ENCODE results near the gene TSPAN32. TPM values are rescaled to one million over a fixed set of nuclear protein-coding genes. Genes with fewer than 3 reads are reported as not detected.

The TSPAN32 gene
- total RNA-seq, 2 experiments from 2014 or later = 0.69 to 2.0 TPM

- BruUV-seq (replicated peaks) = no TSS peak
- no peaks in the 10 kb centered on the region for H3K36me3 ChIP-seq (ENCODE audit: insufficient read depth, low read length)
- no peaks in the 10 kb centered on the region for H4K20me1 ChIP-seq (ENCODE audit: insufficient read depth, low read length)
- no peaks in the 10 kb centered on the region for H3K9me2 ChIP-seq (ENCODE audit: insufficient read depth, low read length)
- H3K4me3 ChIP-seq (ENCODE audit: low read depth, low read length, poor library complexity, severe bottlenecking) = no peak overlapping the region
- H3K27ac ChIP-seq (ENCODE audit: low read depth, low read length, poor library complexity, severe bottlenecking) = no peak overlapping the region
- DNase-seq (ENCODE audit: low spot score) = no peak
- ChIA-PET POLR2A (no interaction called here), CTCF (ENCODE audit: unreplicated experiment) (no interaction called here)
- no peaks in the 10 kb centered on the region for H3K9me3 ChIP-seq (ENCODE audit: low read length)
- no peak overlapping the region for H3K4me2 ChIP-seq (ENCODE audit: low read length)
- TF ChIP-seq, protein P1, sequence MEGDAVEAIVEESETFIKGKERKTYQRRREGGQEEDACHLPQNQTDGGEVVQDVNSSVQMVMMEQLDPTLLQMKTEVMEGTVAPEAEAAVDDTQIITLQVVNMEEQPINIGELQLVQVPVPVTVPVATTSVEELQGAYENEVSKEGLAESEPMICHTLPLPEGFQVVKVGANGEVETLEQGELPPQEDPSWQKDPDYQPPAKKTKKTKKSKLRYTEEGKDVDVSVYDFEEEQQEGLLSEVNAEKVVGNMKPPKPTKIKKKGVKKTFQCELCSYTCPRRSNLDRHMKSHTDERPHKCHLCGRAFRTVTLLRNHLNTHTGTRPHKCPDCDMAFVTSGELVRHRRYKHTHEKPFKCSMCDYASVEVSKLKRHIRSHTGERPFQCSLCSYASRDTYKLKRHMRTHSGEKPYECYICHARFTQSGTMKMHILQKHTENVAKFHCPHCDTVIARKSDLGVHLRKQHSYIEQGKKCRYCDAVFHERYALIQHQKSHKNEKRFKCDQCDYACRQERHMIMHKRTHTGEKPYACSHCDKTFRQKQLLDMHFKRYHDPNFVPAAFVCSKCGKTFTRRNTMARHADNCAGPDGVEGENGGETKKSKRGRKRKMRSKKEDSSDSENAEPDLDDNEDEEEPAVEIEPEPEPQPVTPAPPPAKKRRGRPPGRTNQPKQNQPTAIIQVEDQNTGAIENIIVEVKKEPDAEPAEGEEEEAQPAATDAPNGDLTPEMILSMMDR (conservative IDR thresholded peaks at IDR 0.05; ENCODE audit: low read length) = no peak
- no peak for TF ChIP-seq EZH2phosphoT487 (IDR thresholded peaks at IDR 0.05; ENCODE audit: borderline replicate concordance, low read depth, low read length)
- H3K79me2 ChIP-seq (ENCODE audit: insufficient read depth, low read depth, low read length) = no peaks in the 10 kb centered on the region
- H3K4me1 ChIP-seq (ENCODE audit: insufficient read depth, low read length, poor library complexity, severe bottlenecking) = no peaks in the 10 kb centered on the region
- no peak overlapping the region for H2AFZ ChIP-seq (ENCODE audit: low read length)
- intact Hi-C loops (cut with micrococcal nuclease; ENCODE audit: unreplicated experiment) = no loop called here
Observed at GRCh38 chr11:2317354-2318050, 15.7 kb downstream of the TSPAN32 start.

DNA sequence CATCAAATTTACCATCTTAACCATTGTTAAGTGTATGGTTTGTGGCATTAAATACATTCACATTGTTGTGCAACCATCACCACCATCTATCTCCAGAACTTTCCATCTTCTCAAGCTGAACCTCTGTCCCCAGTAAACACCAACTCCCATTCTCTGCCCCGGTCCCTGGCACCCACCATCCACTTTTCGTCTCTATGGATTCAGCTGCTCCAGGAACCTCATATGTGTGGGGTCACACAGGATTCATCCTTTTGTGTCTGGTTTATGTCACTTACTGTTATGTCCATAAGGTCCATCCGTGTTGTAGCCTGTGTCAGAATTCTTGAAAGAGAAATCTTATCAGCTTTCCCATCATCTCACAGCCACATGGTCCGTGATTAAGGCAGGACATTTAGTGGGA lies 16.3 kb downstream of the TSPAN32 start:
- no TSS peak for BruUV-seq (replicated peaks)
- Histone ChIP-seq H3K9me2 (ENCODE audit: insufficient read depth, low read length) (no peaks in the 10 kb centered on the region), H3K4me3 (ENCODE audit: low read depth, low read length, poor library complexity, severe bottlenecking) (no peak overlapping the region), H3K79me2 (ENCODE audit: insufficient read depth, low read depth, low read length) (no peaks in the 10 kb centered on the region), H3K36me3 (ENCODE audit: insufficient read depth, low read length) (no peaks in the 10 kb centered on the region), H4K20me1 (ENCODE audit: insufficient read depth, low read length) (no peaks in the 10 kb centered on the region), H3K4me1 (ENCODE audit: insufficient read depth, low read length, poor library complexity, severe bottlenecking) (no peaks in the 10 kb centered on the region), H3K27ac (ENCODE audit: low read depth, low read length, poor library complexity, severe bottlenecking) (no peak overlapping the region), H3K9me3 (ENCODE audit: low read length) (no peaks in the 10 kb centered on the region), H2AFZ (ENCODE audit: low read length) (no peak overlapping the region), H3K4me2 (ENCODE audit: low read length) (no peak overlapping the region)
- POLR2A ChIA-PET = no interaction called here
- TF ChIP-seq EZH2phosphoT487 (IDR thresholded peaks at IDR 0.05; ENCODE audit: borderline replicate concordance, low read depth, low read length) = no peak
- TF ChIP-seq, protein P1 (conservative IDR thresholded peaks at IDR 0.05; ENCODE audit: low read length) = no peak
- CTCF ChIA-PET (ENCODE audit: unreplicated experiment) = no interaction called here
- DNase-seq (ENCODE audit: low spot score) = no peak
- intact Hi-C loops (cut with micrococcal nuclease; ENCODE audit: unreplicated experiment) = no loop called here

GRCh38 chr11:2318707-2319106 lies 16.9 kb downstream of the TSPAN32 start:
- Histone ChIP-seq H3K27ac (ENCODE audit: low read depth, low read length, poor library complexity, severe bottlenecking) (no peak overlapping the region), H3K36me3 (ENCODE audit: insufficient read depth, low read length) (no peaks in the 10 kb centered on the region), H3K4me3 (ENCODE audit: low read depth, low read length, poor library complexity, severe bottlenecking) (no peak overlapping the region), H2AFZ (ENCODE audit: low read length) (no peak overlapping the region), H3K4me1 (ENCODE audit: insufficient read depth, low read length, poor library complexity, severe bottlenecking) (no peaks in the 10 kb centered on the region), H3K9me2 (ENCODE audit: insufficient read depth, low read length) (no peaks in the 10 kb centered on the region), H3K79me2 (ENCODE audit: insufficient read depth, low read depth, low read length) (no peaks in the 10 kb centered on the region), H4K20me1 (ENCODE audit: insufficient read depth, low read length) (no peaks in the 10 kb centered on the region), H3K4me2 (ENCODE audit: low read length) (no peak overlapping the region), H3K9me3 (ENCODE audit: low read length) (no peaks in the 10 kb centered on the region)
- DNase-seq (ENCODE audit: low spot score) = no peak
- TF ChIP-seq EZH2phosphoT487 (IDR thresholded peaks at IDR 0.05; ENCODE audit: borderline replicate concordance, low read depth, low read length) = no peak
- TF ChIP-seq, protein P1 (conservative IDR thresholded peaks at IDR 0.05; ENCODE audit: low read length) = no peak
- ChIA-PET POLR2A (no interaction called here), CTCF (ENCODE audit: unreplicated experiment) (no interaction called here)
- intact Hi-C loops (cut with micrococcal nuclease; ENCODE audit: unreplicated experiment) = no loop called here
- BruUV-seq (replicated peaks) = no TSS peak
